GM18517 (cell line): ENCODE results near the gene NAP1L1.

Experiments
- ATAC-seq: cut with Tn5 transposase; IDR thresholded peaks from one replicate; pipeline ENCODE4 v1.9.1; 2021; ENCODE audit warnings: mild to moderate bottlenecking, moderate library complexity; ENCODE audit not compliant: unreplicated experiment

NAP1L1 gene

GRCh38 chr12:76023069-76023690, 61.3 kb downstream of the NAP1L1 start:
- no peak for ATAC-seq

DNA sequence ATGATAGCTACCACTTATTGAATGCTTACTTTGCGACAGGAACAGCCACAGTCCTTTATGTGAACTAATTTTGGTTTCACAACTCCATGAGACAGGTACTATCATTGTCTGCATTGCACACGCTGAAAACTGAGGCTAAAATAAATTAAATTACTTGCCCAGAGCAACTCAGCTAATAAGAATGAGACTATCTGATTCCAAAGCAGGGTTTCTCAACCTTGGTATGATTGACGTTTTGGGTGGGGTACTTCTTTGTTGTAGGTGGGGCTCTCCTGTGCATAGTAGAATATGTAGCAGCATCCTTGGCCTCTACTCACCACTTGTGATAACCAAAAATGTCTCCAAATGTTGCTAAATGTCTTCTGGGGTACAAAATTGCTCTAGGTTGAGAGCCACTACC, 62.0 kb downstream of the NAP1L1 start:
- no peak for ATAC-seq

DNA sequence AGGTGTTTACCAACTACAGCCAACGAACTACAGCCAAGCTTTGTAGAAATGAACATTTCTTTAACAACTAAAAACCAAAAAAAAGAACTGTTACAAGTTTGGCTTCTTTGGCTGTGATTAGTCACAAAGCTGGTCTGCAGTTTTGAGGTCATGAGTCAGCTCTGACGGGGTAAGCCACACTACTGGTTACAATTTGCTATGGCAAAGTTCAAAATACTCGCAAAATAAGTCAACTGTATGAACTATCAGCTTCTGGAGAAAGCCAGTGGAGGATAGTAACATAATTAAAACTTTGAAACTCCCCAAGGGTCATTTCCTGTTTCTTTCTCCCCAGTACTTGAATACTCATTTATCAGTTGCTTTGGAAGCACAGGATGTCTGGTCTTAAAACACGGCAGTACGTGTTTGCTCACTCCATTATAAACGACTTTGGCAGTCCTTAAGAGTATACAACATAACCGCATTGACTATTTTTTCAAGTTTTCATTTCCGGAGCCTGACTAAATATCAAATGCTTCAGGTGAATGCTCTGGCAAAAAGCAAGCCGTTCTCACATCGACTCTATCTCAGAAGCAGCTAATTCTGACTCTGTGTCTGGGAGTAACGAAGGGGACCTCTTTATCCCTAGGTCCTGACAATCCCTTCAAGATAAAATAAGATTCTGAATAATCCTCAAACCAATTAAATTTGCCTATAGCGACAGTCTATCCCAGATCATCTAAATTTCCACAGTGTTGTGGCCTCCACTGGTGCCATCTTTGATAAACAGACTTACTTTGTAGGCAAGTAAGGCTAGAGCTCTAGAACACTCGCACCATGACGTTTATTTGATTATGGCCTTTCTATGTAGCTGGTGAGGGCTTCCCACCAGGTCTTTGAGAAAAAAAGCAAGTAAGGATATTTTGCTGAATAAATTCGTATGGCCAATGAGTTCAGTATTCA, 63.5 kb downstream of the NAP1L1 start:
- peak; percentile 43 for ATAC-seq

DNA sequence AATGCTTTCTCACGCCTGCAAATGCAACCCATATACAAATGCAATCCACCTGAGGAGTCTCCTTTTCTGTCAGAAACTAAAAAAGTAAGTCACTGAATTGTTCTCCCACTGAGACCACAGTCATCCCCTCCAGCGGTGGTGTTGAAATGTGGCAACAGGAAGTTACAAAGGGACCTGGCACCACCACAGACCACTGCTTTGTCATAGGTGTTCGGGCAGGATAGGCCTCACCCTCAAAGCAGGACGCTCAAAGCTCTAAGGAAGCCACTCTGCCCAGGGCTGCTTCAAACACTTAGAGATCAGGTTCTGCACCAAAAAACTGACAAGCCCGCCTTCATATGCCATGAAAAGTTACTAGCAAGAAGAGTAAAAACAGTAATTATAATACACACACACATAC, 64.2 kb downstream of the NAP1L1 start:
- ATAC-seq: peak; percentile 41

GRCh38 chr12:76018672-76019071, 65.8 kb downstream of the NAP1L1 start:
- ATAC-seq: no peak

DNA sequence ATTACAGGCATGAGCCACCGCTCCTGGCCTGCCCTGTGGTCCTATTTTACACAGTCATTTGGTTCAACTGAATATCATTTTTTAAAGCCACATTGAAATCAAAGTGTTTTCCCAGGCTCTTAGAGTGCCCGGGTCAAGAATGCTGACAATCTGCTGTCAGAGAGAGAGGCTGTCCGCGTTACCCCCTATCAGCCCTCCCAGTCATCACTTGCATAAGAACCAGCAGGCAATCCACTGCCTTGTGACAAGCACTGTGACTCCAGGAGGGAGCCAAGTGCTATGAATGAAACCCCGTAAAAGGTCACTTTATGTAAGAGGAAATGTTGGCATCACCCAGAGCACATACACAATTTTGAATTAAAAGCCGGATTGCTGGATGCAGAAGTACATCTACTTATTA, 66.4 kb downstream of the NAP1L1 start:
- no peak for ATAC-seq

GRCh38 chr12:76014007-76014406, 70.5 kb downstream of the NAP1L1 start:
- ATAC-seq: no peak

DNA sequence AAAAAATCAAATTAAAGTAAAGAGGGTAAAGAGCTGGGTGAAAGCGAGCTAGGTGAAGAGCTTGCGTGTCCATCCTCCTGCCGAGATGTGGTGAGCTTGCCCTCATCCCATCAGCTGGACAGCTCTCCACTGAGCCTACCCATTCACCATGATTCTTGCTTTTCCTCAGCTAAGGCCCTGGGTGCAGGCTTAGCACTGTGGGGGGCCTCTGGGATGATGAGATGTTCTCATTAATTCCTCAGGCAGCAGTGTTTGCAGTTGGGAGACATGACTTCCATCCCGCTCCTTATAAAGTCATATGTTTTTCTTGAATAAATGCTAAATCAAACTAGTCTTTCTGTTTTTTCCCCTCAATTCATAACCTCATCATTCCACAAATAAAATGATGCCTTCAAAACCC, 70.9 kb downstream of the NAP1L1 start:
- no peak for ATAC-seq

- ATAC-seq: no peak
Observed at GRCh38 chr12:76012644-76013043, 71.8 kb downstream of the NAP1L1 start.

- ATAC-seq: no peak
Observed at GRCh38 chr12:76010732-76011458, 73.6 kb downstream of the NAP1L1 start.

- no peak for ATAC-seq
Observed at GRCh38 chr12:76008428-76008827, 76.1 kb downstream of the NAP1L1 start.

DNA sequence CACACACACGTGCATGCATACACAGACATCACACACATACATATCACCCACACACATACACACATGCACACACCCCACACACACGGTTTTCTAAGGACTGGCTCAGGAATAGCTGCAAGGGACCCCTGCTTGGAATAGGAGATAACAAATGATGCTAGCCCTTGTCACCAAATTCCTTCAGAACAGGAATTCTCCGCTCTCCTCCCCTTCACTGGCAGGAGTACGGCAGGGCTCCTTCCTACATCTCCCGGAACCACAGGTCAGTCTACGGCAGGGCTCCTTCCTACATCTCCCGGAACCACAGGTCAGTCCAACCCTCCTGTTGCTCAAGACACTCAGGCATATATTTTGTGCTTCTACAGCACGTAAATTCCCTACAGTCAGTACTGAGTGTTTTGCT, 76.8 kb downstream of the NAP1L1 start:
- ATAC-seq: no peak

- ATAC-seq: no peak
Observed at GRCh38 chr12:76006028-76006925, 78.2 kb downstream of the NAP1L1 start.

DNA sequence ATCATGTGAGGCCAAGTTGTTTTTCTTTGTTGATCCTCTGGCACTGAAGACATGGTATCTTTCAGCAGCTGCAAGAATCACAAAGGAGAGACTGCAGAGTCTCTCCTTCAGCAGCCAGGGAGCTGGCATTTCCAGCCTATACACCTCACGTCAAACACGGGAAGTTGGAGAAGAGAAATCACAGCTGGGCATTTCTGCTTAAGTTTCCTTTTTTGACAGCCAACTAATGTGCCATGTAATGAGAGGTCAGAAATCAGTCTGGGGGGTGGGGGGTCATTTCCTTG, 81.2 kb downstream of the NAP1L1 start:
- ATAC-seq: no peak

GRCh38 chr12:76002598-76003354, 81.7 kb downstream of the NAP1L1 start:
- no peak for ATAC-seq

DNA sequence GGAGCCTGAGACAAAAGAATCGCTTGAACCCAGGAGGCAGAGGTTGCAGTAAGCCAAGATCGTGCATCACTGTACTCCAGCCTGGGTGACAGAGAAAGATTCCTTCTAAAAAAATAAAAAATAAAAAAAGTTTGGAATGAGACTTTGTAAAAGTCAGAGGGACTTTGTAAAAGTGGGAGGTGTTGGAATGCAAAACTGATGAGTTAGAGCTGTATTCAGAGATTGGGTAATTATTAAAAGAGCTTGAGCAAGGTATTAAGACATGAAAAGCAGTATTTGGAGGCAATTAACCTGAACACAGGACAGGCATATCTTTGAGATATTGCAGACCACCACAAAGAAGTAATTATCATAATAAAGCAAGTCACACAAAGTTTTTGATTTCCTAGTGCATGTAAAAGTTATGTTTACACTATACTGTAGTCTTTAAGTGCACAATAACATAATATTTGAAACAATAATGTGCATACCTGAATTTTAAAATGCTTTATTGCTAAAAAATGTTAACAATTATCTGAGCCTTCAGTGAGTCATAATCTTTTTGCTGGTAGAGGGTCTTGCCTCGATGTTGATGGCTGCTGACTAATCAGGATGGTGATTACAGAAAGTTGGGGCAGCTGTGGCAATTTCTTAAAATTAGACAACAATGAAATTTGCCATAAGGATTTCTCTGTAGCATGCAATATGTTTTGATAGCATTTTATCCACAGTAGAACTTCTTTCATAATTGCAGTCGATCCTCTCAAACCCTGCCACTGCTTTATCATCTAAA, 86.0 kb downstream of the NAP1L1 start:
- no peak for ATAC-seq

- no peak for ATAC-seq
Observed at GRCh38 chr12:75997658-75998057, 86.8 kb downstream of the NAP1L1 start.

DNA sequence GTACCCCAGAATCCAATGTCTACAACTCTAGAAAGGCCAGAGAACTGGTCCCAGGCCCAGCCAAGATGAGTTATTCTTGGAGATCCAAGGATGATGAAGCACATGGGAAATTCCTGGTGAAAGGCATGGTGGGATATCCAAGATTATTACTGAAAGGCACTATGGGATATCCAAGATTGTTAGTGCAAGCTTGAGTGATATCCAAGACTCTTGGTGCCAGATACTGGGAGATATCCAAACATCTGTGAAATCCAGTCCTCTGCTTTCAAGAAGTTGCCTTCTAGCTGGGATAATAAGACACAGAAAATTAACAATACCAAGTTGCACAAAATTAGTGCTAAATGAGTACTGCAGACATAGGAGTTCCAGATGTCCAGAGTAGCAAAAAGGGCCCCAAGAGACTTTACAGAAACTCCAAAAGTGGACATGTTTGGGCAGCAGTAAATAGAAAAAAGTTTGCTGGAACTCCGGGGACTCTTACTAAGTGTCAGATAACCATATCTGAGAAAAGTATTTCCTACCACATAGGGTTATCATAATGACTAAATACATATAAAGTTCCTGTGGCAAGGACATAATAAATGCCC, 87.5 kb downstream of the NAP1L1 start:
- no peak for ATAC-seq

- ATAC-seq: no peak
Observed at GRCh38 chr12:75995691-75996090, 88.8 kb downstream of the NAP1L1 start.
